ENCODE results near the gene CACNA1C.
A peak's percentile ranks its signal among the peaks of the same experiment; 100 is the strongest.
"Not testable (repeated sequence)": the region's sequence is repeated elsewhere in the genome, so short reads cannot be mapped to it uniquely, and the experiment has no call there.

Gene CACNA1C

GRCh38 chr12:2666846-2667245 is 614.1 kb downstream of the CACNA1C start:
- no peak for DNase-seq

- DNase-seq = no peak
Measured at GRCh38 chr12:2667716-2668440, 615.1 kb downstream of the CACNA1C start.

GRCh38 chr12:2668816-2669215 is 616.0 kb downstream of the CACNA1C start:
- no peak for DNase-seq

GRCh38 chr12:2669560-2669959 is 616.8 kb downstream of the CACNA1C start:
- DNase-seq = no peak

- DNase-seq = no peak
Measured at GRCh38 chr12:2672863-2673262, 620.1 kb downstream of the CACNA1C start.

GRCh38 chr12:2673966-2674810 is 621.4 kb downstream of the CACNA1C start:
- DNase-seq = no peak

GRCh38 chr12:2675776-2676175 is 623.0 kb downstream of the CACNA1C start:
- DNase-seq = no peak

GRCh38 chr12:2677142-2677880 is 624.5 kb downstream of the CACNA1C start:
- DNase-seq = no peak

- no peak for DNase-seq
Measured at GRCh38 chr12:2678426-2678825, 625.6 kb downstream of the CACNA1C start.

GRCh38 chr12:2679068-2679815 is 626.5 kb downstream of the CACNA1C start:
- no peak for DNase-seq

- no peak for DNase-seq
Measured at GRCh38 chr12:2679816-2680675, 627.3 kb downstream of the CACNA1C start.

GRCh38 chr12:2680676-2681039 is 627.9 kb downstream of the CACNA1C start:
- DNase-seq = no peak

GRCh38 chr12:2681450-2682205 is 628.8 kb downstream of the CACNA1C start:
- no peak for DNase-seq

GRCh38 chr12:2682296-2683251 is 629.8 kb downstream of the CACNA1C start:
- DNase-seq = peak; percentile 51 to 71

- no peak for DNase-seq
Measured at GRCh38 chr12:2683283-2684025, 630.7 kb downstream of the CACNA1C start.

- not testable (repeated sequence) for DNase-seq
Measured at GRCh38 chr12:2684026-2684325, 631.2 kb downstream of the CACNA1C start.

- not testable (repeated sequence) for DNase-seq
Measured at GRCh38 chr12:2685620-2686279, 633.0 kb downstream of the CACNA1C start.

- DNase-seq = no peak
Measured at GRCh38 chr12:2686280-2686646, 633.5 kb downstream of the CACNA1C start.

GRCh38 chr12:2687058-2687457 is 634.3 kb downstream of the CACNA1C start:
- DNase-seq = no peak
